Esophagus muscularis mucosa (tissue), 3 donors: ENCODE measurements around the gene KDM6B.

ENCODE experiments used
- CTCF ChIP-seq, 3 experiments: fragments of 200-600 bp in 2 of 3; fragments of 450-650 bp in 1 of 3; sonication (generic) in 2 of 3; IDR thresholded peaks; one replicate each; pipeline ENCODE4 v1.5.1; 2017 to 2019; ENCODE audit warnings: antibody characterized with exemption in 3 of 3, mild to moderate bottlenecking in 2 of 3, moderate library complexity in 1 of 3
- POLR2A ChIP-seq: fragments of 450-650 bp; IDR thresholded peaks from one replicate; pipeline ENCODE4 v1.6.1; 2017; ENCODE audit warnings: antibody characterized with exemption, moderate library complexity, mild to moderate bottlenecking, low read depth
- POLR2AphosphoS5 ChIP-seq, 2 donors: sonication (generic); formaldehyde crosslinking; IDR thresholded peaks; one replicate each; pipeline ENCODE4 v1.6.1; 2017; ENCODE audit warnings: antibody characterized with exemption in 2 of 2

GRCh38 chr17:7807206-7807605, 26.8 kb upstream of the KDM6B start:
- TF ChIP-seq CTCF (IDR thresholded peaks at IDR 0.05): no peak
- no peak for TF ChIP-seq POLR2AphosphoS5 (IDR thresholded peaks at IDR 0.05)
- TF ChIP-seq POLR2A: no peak
